Aorta (tissue), 4 donors: ENCODE results near the gene SPSB3. TPM values are rescaled to one million over a fixed set of nuclear protein-coding genes. Genes with fewer than 3 reads are reported as not detected.

ENCODE experiments used
- microRNA-seq, 2 donors: library from miRNA; unstranded; fragments of <30 nt; microRNA quantifications; one replicate each; pipeline ENCODE4 v1.2.0, GENCODE V29; 2020
- polyA plus RNA-seq, 2 donors: library from polyadenylated mRNA; stranded (reverse); fragments of 200-250 nt; gene quantifications; one replicate each; pipeline ENCODE4 v1.2.3, GENCODE V29; 2013
- total RNA-seq, 2 donors: library from RNA; stranded (reverse); fragmentation: NEBNext Ultra II Directional; extraction: Animal tissue kit (Norgen Biotek cat#: 25700); gene quantifications; one replicate each; pipeline ENCODE4 v1.2.1, GENCODE V29; 2021
- donor health status: healthy with polysubstance abuse.
- donor health status: Bipolar disorder and iron deficiency.
- donor health status: DM: no; HTN: no; CAD: no.
- donor health status: DM: yes; HTN: yes; CAD: no.

SPSB3 gene
- total and polyA plus RNA-seq, 4 donors = 25.8 to 322 (median 33.7) TPM

Small RNA genes lying within 50 kb of the gene (microRNA-seq; reads per million reads assigned to microRNA genes)
- 0 to 1.2 reads per million in 2 donors for gene MIR3177

Other genes starting within 250 kb of the SPSB3 start
- 10 to 100 TPM; 38.1 to 52.1 TPM for gene TMEM204, start 248.9 kb downstream of the SPSB3 start, total RNA-seq
- 10 to 100 TPM; 34.7 to 74.5 TPM for gene TMEM204, start 248.9 kb downstream of the SPSB3 start, polyA plus RNA-seq
- 10 to 100 TPM; 13.5 to 22.4 TPM for gene IFT140, start 170.5 kb downstream of the SPSB3 start, total RNA-seq
- 10 to 100 TPM in 1 of 2 donors, 1 to 10 TPM in 1; 4.6 to 15.2 TPM for gene IFT140, start 170.5 kb downstream of the SPSB3 start, polyA plus RNA-seq
- gene CRAMP1, start 170.2 kb downstream of the SPSB3 start, total RNA-seq = 10 to 100 TPM; 17.3 to 24.2 TPM
- 10 to 100 TPM in 1 of 2 donors, 1 to 10 TPM in 1; 2.3 to 11.5 TPM for gene CRAMP1, start 170.2 kb downstream of the SPSB3 start, polyA plus RNA-seq
- 10 to 100 TPM; 28.3 to 30.8 TPM for gene JPT2, start 104.3 kb downstream of the SPSB3 start, total RNA-seq
- gene JPT2, start 104.3 kb downstream of the SPSB3 start, polyA plus RNA-seq = 10 to 100 TPM; 14.2 to 15.7 TPM
- gene MAPK8IP3, start 76.4 kb downstream of the SPSB3 start, total RNA-seq = 100 to 1,000 TPM in 1 of 2 donors, 10 to 100 TPM in 1; 69.0 to 122 TPM
- gene MAPK8IP3, start 76.4 kb downstream of the SPSB3 start, polyA plus RNA-seq = 10 to 100 TPM; 20.8 to 99.3 TPM
- 10 to 100 TPM; 33.0 to 62.8 TPM for gene NME3, start 11.0 kb downstream of the SPSB3 start, total RNA-seq
- 100 to 1,000 TPM in 1 of 2 donors, 10 to 100 TPM in 1; 61.0 to 379 TPM for gene NME3, start 11.0 kb downstream of the SPSB3 start, polyA plus RNA-seq
- 10 to 100 TPM; 15.8 to 23.7 TPM for gene EME2, start 9.8 kb downstream of the SPSB3 start, total RNA-seq
- gene EME2, start 9.8 kb downstream of the SPSB3 start, polyA plus RNA-seq = 10 to 100 TPM in 1 of 2 donors, 1 to 10 TPM in 1; 1.6 to 20.6 TPM
- 10 to 100 TPM; 36.5 to 40.5 TPM for gene MRPS34, start 9.4 kb downstream of the SPSB3 start, total RNA-seq
- gene MRPS34, start 9.4 kb downstream of the SPSB3 start, polyA plus RNA-seq = 10 to 100 TPM; 67.7 to 74.2 TPM
- 10 to 100 TPM; 30.7 to 32.9 TPM for gene NUBP2, start 389 bp upstream of the SPSB3 start, total RNA-seq
- 10 to 100 TPM; 55.3 to 92.4 TPM for gene NUBP2, start 389 bp upstream of the SPSB3 start, polyA plus RNA-seq
- not detected for gene IGFALS, start 11.1 kb upstream of the SPSB3 start, total RNA-seq
- gene IGFALS, start 11.1 kb upstream of the SPSB3 start, polyA plus RNA-seq = under 1 TPM in 1 of 2 donors, not detected in 1; 0.84 TPM
- gene HAGH, start 44.3 kb upstream of the SPSB3 start, total RNA-seq = 10 to 100 TPM; 50.2 to 52.3 TPM
- gene HAGH, start 44.3 kb upstream of the SPSB3 start, polyA plus RNA-seq = 10 to 100 TPM; 58.9 to 79.0 TPM
- gene FAHD1, start 44.6 kb upstream of the SPSB3 start, total RNA-seq = 10 to 100 TPM in 1 of 2 donors, 1 to 10 TPM in 1; 7.4 to 11.9 TPM
- gene FAHD1, start 44.6 kb upstream of the SPSB3 start, polyA plus RNA-seq = 10 to 100 TPM; 13.1 to 42.1 TPM
- gene MEIOB, start 89.6 kb upstream of the SPSB3 start, total RNA-seq = not detected
- not detected for gene MEIOB, start 89.6 kb upstream of the SPSB3 start, polyA plus RNA-seq
- gene HS3ST6, start 135.8 kb upstream of the SPSB3 start, total RNA-seq = not detected
- gene HS3ST6, start 135.8 kb upstream of the SPSB3 start, polyA plus RNA-seq = 1 to 10 TPM in 1 of 2 donors, not detected in 1; 1.1 TPM
- 10 to 100 TPM; 19.5 to 34.6 TPM for gene MSRB1, start 160.6 kb upstream of the SPSB3 start, total RNA-seq
- gene MSRB1, start 160.6 kb upstream of the SPSB3 start, polyA plus RNA-seq = 10 to 100 TPM; 52.7 to 56.6 TPM
- not detected for gene RPL3L, start 172.1 kb upstream of the SPSB3 start, total RNA-seq
- gene RPL3L, start 172.1 kb upstream of the SPSB3 start, polyA plus RNA-seq = not detected
- gene NDUFB10, start 177.0 kb upstream of the SPSB3 start, total RNA-seq = 10 to 100 TPM; 80.5 to 88.1 TPM
- 100 to 1,000 TPM; 178 to 268 TPM for gene NDUFB10, start 177.0 kb upstream of the SPSB3 start, polyA plus RNA-seq
- gene RPS2, start 182.3 kb upstream of the SPSB3 start, total RNA-seq = 1,000 to 10,000 TPM; 1,132 to 1,263 TPM
- gene RPS2, start 182.3 kb upstream of the SPSB3 start, polyA plus RNA-seq = 1,000 to 10,000 TPM; 1,596 to 2,049 TPM
- gene RNF151, start 184.3 kb upstream of the SPSB3 start, total RNA-seq = not detected
- gene RNF151, start 184.3 kb upstream of the SPSB3 start, polyA plus RNA-seq = not detected
- gene TBL3, start 189.5 kb upstream of the SPSB3 start, total RNA-seq = 10 to 100 TPM; 16.1 to 19.8 TPM
- 10 to 100 TPM; 14.9 to 85.5 TPM for gene TBL3, start 189.5 kb upstream of the SPSB3 start, polyA plus RNA-seq
- not detected for gene NOXO1, start 198.9 kb upstream of the SPSB3 start, total RNA-seq
- gene NOXO1, start 198.9 kb upstream of the SPSB3 start, polyA plus RNA-seq = under 1 TPM in 1 of 2 donors, not detected in 1; 0.84 TPM
- gene GFER, start 201.6 kb upstream of the SPSB3 start, total RNA-seq = 10 to 100 TPM; 11.3 to 13.3 TPM
- gene GFER, start 201.6 kb upstream of the SPSB3 start, polyA plus RNA-seq = 10 to 100 TPM; 32.5 to 44.2 TPM
- under 1 TPM; 0.36 to 0.57 TPM for gene SYNGR3, start 207.4 kb upstream of the SPSB3 start, total RNA-seq
- under 1 TPM in 1 of 2 donors, not detected in 1; 0.26 TPM for gene SYNGR3, start 207.4 kb upstream of the SPSB3 start, polyA plus RNA-seq
- 10 to 100 TPM; 31.0 to 34.4 TPM for gene ZNF598, start 227.2 kb upstream of the SPSB3 start, total RNA-seq
- gene ZNF598, start 227.2 kb upstream of the SPSB3 start, polyA plus RNA-seq = 10 to 100 TPM; 12.8 to 32.9 TPM
- 1 to 10 TPM in 1 of 2 donors, not detected in 1; 1.2 TPM for gene NPW, start 237.2 kb upstream of the SPSB3 start, total RNA-seq
- under 1 TPM in 1 of 2 donors, not detected in 1; 0.56 TPM for gene NPW, start 237.2 kb upstream of the SPSB3 start, polyA plus RNA-seq
- 100 to 1,000 TPM in 1 of 2 donors, 10 to 100 TPM in 1; 81.8 to 110 TPM for gene NHERF2, start 244.3 kb upstream of the SPSB3 start, total RNA-seq
- 100 to 1,000 TPM; 119 to 133 TPM for gene NHERF2, start 244.3 kb upstream of the SPSB3 start, polyA plus RNA-seq